BLaER1 (cell line): ENCODE data around the gene GRAMD1A.

Experiments used
- H3K27ac ChIP-seq: shearing (Covaris generic); formaldehyde crosslinking; 2 replicates; pipeline ENCODE4 v1.8.1; 2022
- H3K27me3 ChIP-seq: shearing (Covaris generic); formaldehyde crosslinking; 2 replicates; pipeline ENCODE4 v1.8.1; 2022
- H3K36me3 ChIP-seq: shearing (Covaris generic); formaldehyde crosslinking; 2 replicates; pipeline ENCODE4 v1.8.1; 2022
- H3K4me1 ChIP-seq: shearing (Covaris generic); formaldehyde crosslinking; 2 replicates; pipeline ENCODE4 v1.8.1; 2022
- H3K4me2 ChIP-seq: shearing (Covaris generic); formaldehyde crosslinking; 2 replicates; pipeline ENCODE4 v1.8.1; 2022
- H3K4me3 ChIP-seq: shearing (Covaris generic); formaldehyde crosslinking; 2 replicates; pipeline ENCODE4 v1.8.1; 2022
- H3K9ac ChIP-seq: shearing (Covaris generic); formaldehyde crosslinking; 2 replicates; pipeline ENCODE4 v1.8.1; 2022
- H3K9me3 ChIP-seq: shearing (Covaris generic); formaldehyde crosslinking; 2 replicates; pipeline ENCODE4 v1.8.1; 2022
- H4K20me1 ChIP-seq: shearing (Covaris generic); formaldehyde crosslinking; 2 replicates; pipeline ENCODE4 v1.8.1; 2022
- Cebpa-rat ChIP-seq: shearing (Covaris generic); IDR thresholded peaks from 2 replicates; pipeline ENCODE4 v1.8.1; 2022

GRAMD1A gene

GRCh38 chr19:35069696-35070095 lies 69.6 kb downstream of the GRAMD1A start:
- Histone ChIP-seq H3K9me3 (no peaks in the 10 kb centered on the region), H3K9ac (no peak overlapping the region), H3K4me3 (no peak overlapping the region), H3K27ac (no peak overlapping the region), H3K36me3 (no peaks in the 10 kb centered on the region), H4K20me1 (no peaks in the 10 kb centered on the region), H3K27me3 (no peaks in the 10 kb centered on the region), H3K4me2 (no peak overlapping the region), H3K4me1 (peaks cover 69% of the 10 kb centered on the region)
- TF ChIP-seq Cebpa-rat = no peak

DNA sequence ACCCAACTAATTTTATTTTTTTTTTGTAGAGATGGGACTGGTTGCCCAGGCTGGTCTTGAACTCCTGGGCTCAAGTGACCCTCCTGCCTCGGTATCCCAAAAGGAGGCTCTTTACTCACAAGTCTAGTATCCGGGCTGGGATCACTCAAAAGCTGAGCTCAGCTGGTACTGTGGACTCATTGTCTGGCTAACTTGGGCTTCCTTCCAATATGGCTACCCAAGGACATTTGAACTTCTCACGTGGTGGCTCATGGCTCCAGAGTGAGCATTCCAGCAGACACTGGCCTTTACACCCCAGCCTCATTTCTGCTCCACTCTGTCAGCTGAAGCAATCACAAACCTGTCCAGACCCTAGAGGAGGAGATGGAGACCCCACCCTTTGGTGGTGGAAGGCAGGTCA lies 70.3 kb downstream of the GRAMD1A start:
- Histone ChIP-seq H3K36me3 (no peaks in the 10 kb centered on the region), H3K27ac (no peak overlapping the region), H3K9ac (no peak overlapping the region), H3K4me1 (peaks cover 76% of the 10 kb centered on the region), H4K20me1 (no peaks in the 10 kb centered on the region), H3K4me3 (no peak overlapping the region), H3K27me3 (no peaks in the 10 kb centered on the region), H3K9me3 (no peaks in the 10 kb centered on the region), H3K4me2 (no peak overlapping the region)
- no peak for TF ChIP-seq Cebpa-rat

DNA sequence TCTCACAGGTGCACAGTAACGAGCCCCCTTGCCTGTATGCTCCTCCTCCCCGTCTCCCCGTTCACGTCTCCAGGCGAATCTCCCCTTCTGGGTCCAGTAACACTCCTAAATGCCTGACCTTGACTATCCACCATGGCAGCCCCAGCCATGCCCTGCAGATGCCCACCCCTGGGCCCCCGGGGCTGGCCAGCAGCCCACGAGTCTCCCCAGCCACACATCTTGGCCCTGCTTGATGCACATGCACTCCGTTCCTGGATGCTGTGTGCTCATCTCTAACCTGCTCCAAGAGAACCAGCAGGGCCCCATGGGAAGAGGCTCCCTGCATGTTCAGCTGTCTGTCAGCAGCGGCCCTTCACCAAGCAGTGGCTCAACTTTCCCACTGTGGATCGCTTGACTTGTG lies 73.4 kb downstream of the GRAMD1A start:
- no peaks in the 10 kb centered on the region for H3K36me3 ChIP-seq
- no peak for TF ChIP-seq Cebpa-rat
- no peak overlapping the region for H3K9ac ChIP-seq
- no peak overlapping the region for H3K4me3 ChIP-seq
- peak overlapping the region; percentile 92 for H3K4me2 ChIP-seq
- H3K27ac ChIP-seq = peak overlapping the region; percentile 84
- H3K27me3 ChIP-seq = no peaks in the 10 kb centered on the region
- no peaks in the 10 kb centered on the region for H4K20me1 ChIP-seq
- H3K4me1 ChIP-seq = peaks cover 81% of the 10 kb centered on the region
- H3K9me3 ChIP-seq = no peaks in the 10 kb centered on the region

GRCh38 chr19:35073941-35074340 lies 73.8 kb downstream of the GRAMD1A start:
- H3K9ac ChIP-seq = peak overlapping the region; percentile 67; the same call in 1 of the 2 replicates
- peak overlapping the region; percentile 38; the same call in 1 of the 2 replicates for H3K4me3 ChIP-seq

GRCh38 chr19:35074426-35075201 lies 74.5 kb downstream of the GRAMD1A start:
- Histone ChIP-seq H3K4me1 (peaks cover 85% of the 10 kb centered on the region), H3K27me3 (no peaks in the 10 kb centered on the region), H3K27ac (peak overlapping the region; percentile 84), H3K4me3 (peak overlapping the region; percentile 38), H3K4me2 (peak overlapping the region; percentile 92), H3K36me3 (no peaks in the 10 kb centered on the region), H4K20me1 (no peaks in the 10 kb centered on the region), H3K9ac (peak overlapping the region; percentile 67; the same call in 1 of the 2 replicates), H3K9me3 (no peaks in the 10 kb centered on the region)
- TF ChIP-seq Cebpa-rat = no peak

More at GRCh38 chr19:35073941-35074340, 73.8 kb downstream of the GRAMD1A start:
- no peaks in the 10 kb centered on the region for H4K20me1 ChIP-seq
- H3K9me3 ChIP-seq = no peaks in the 10 kb centered on the region
- H3K27me3 ChIP-seq = no peaks in the 10 kb centered on the region
- H3K4me1 ChIP-seq = peaks cover 83% of the 10 kb centered on the region
- H3K27ac ChIP-seq = peak overlapping the region; percentile 84
- TF ChIP-seq Cebpa-rat = no peak
- H3K36me3 ChIP-seq = no peaks in the 10 kb centered on the region
- peak overlapping the region; percentile 92 for H3K4me2 ChIP-seq

DNA sequence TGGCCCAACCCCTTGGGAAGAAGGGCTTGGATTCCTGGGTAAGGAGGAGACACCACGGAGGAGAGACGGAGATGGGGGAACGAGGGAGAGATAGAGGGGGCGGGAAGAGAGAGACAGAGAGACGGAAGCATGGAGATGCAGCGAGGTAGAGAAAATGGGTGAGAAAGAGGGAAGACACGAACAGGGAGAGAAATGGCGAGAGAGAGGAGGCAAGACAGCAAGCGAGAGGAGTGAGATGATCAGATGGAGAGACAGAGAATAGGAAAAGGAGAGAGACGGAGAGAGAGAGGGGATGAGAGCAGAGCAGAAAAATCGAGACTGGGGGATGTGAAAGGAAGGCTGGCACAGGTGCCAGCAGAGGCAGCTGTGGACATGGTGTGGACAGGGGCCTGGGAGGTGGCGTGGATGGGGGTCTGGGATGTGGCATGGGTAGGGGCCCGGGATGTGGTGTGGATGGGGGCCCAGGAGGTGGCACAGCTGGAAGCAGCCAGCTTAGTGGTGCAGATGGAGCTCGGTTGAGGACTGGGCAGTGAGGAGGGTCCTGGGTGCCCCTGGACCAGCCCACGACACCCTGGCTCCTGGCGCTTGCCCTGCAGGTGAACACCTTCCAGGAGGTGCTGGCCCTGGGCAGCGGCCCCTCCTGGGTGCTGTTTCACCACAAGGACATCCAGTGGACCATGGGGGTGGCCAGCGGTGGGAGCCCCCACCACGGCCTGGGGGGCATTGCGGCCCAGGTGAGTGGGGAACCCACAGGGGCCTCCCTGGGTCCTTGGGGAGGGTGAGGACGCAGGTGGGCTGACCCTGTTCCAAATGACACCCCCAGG lies 75.3 kb downstream of the GRAMD1A start:
- Histone ChIP-seq H3K4me2 (peak overlapping the region; percentile 92), H4K20me1 (no peaks in the 10 kb centered on the region), H3K4me3 (peak overlapping the region; percentile 38), H3K9me3 (no peaks in the 10 kb centered on the region), H3K27me3 (no peaks in the 10 kb centered on the region), H3K27ac (peak overlapping the region; percentile 61), H3K36me3 (no peaks in the 10 kb centered on the region), H3K9ac (peak overlapping the region; percentile 60; the same call in 1 of the 2 replicates), H3K4me1 (peaks cover 85% of the 10 kb centered on the region)
- TF ChIP-seq Cebpa-rat = no peak

DNA sequence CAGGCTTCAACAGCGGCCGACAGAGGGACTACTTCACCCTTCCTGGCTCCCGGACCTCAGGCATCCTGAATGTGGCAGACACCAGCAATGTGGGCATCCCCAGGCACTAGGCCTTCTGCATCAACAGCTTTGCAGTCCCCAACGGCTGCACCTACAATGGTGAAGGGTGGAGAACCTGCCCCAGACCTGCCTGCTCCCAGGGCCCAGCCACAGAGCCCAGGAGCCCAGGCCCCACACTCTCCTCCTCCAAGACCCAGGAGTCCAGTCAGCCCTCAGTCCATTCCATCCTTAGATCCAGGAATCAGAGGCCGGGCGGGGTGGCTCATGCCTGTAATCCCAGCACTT lies 75.9 kb downstream of the GRAMD1A start:
- peaks cover 91% of the 10 kb centered on the region for H3K4me1 ChIP-seq
- H3K27ac ChIP-seq = peak overlapping the region; percentile 61
- no peaks in the 10 kb centered on the region for H3K9me3 ChIP-seq
- H3K27me3 ChIP-seq = no peaks in the 10 kb centered on the region
- peak overlapping the region; percentile 92 for H3K4me2 ChIP-seq
- H3K36me3 ChIP-seq = no peaks in the 10 kb centered on the region
- peak overlapping the region; percentile 60; the same call in 1 of the 2 replicates for H3K9ac ChIP-seq
- peak overlapping the region; percentile 38; the same call in 1 of the 2 replicates for H3K4me3 ChIP-seq
- no peaks in the 10 kb centered on the region for H4K20me1 ChIP-seq
- TF ChIP-seq Cebpa-rat = no peak
